CD4-positive, alpha-beta memory T cell (primary cell): ENCODE measurements around the gene LRRC72. TPM values are rescaled to one million over a fixed set of nuclear protein-coding genes. Genes with fewer than 3 reads are reported as not detected.

Experiments used
- CTCF ChIA-PET: fragments of 350-600 bp; sonication (Branson Sonifier 250); formaldehyde crosslinking; loops from one replicate; lab custom pipeline; 2021; ENCODE audit warnings: inconsistent platforms; ENCODE audit not compliant: partially characterized antibody; lab: Charles Lee
- POLR2A ChIA-PET: fragments of 350-600 bp; sonication (Branson Sonifier 250); formaldehyde crosslinking; loops from one replicate; lab custom pipeline; 2021; ENCODE audit not compliant: partially characterized antibody; lab: Charles Lee
- DNase-seq, 5 donors: peaks; one replicate each; pipeline versions ENCODE4 v3.0.0 to v3.0.0-alpha.2; 2020 to 2022; ENCODE audit warnings: mixed read lengths in 1 of 5
- H3K27ac ChIP-seq: one replicate; pipeline ENCODE4 v1.7.0; 2013; ENCODE audit warnings: low read depth, low read length
- H3K27me3 ChIP-seq: 2 replicates; pipeline ENCODE4 v1.7.0; 2013; ENCODE audit warnings: mild to moderate bottlenecking, low read length, moderate library complexity; ENCODE audit not compliant: insufficient read depth
- H3K36me3 ChIP-seq: 2 replicates; pipeline ENCODE4 v1.7.0; 2013; ENCODE audit warnings: mild to moderate bottlenecking, low read length, moderate library complexity; ENCODE audit not compliant: insufficient read depth
- H3K4me1 ChIP-seq: 2 replicates; pipeline ENCODE4 v1.7.0; 2013; ENCODE audit warnings: mild to moderate bottlenecking, low read length, moderate library complexity; ENCODE audit not compliant: insufficient read depth
- H3K4me3 ChIP-seq, 2 donors: one replicate each; pipeline ENCODE4 v1.7.0; 2013; ENCODE audit warnings: low read length in 2 of 2, mild to moderate bottlenecking in 1 of 2
- H3K9me3 ChIP-seq, 2 donors: one replicate each; pipeline ENCODE4 v1.7.0; 2013; ENCODE audit warnings: low read length in 2 of 2, control low read depth in 1 of 2; ENCODE audit not compliant: control insufficient read depth in 1 of 2
- H3K27ac Mint-ChIP-seq, 7 donors: one replicate each; pipeline ENCODE4 v1.8.0; 2020 to 2021; ENCODE audit warnings: mixed read lengths in 7 of 7, mild to moderate bottlenecking in 6 of 7, inconsistent platforms in 3 of 7, moderate library complexity in 3 of 7
- H3K27me3 Mint-ChIP-seq, 2 donors: one replicate each; pipeline ENCODE4 v1.8.0; 2020 to 2021; ENCODE audit warnings: mixed read lengths in 2 of 2
- H3K36me3 Mint-ChIP-seq, 2 donors: one replicate each; pipeline ENCODE4 v1.8.0; 2020 to 2021; ENCODE audit warnings: mixed read lengths in 2 of 2, inconsistent platforms in 1 of 2, mild to moderate bottlenecking in 1 of 2
- H3K4me1 Mint-ChIP-seq, 4 donors: one replicate each; pipeline ENCODE4 v1.8.0; 2020 to 2021; ENCODE audit warnings: mixed read lengths in 4 of 4, mild to moderate bottlenecking in 1 of 4
- H3K4me3 Mint-ChIP-seq, 8 donors: one replicate each; pipeline ENCODE4 v1.8.0; 2020 to 2021; ENCODE audit warnings: mixed read lengths in 8 of 8, mild to moderate bottlenecking in 7 of 8, moderate library complexity in 6 of 8, inconsistent platforms in 3 of 8
- H3K9me3 Mint-ChIP-seq, 8 donors: one replicate each; pipeline ENCODE4 v1.8.0; 2020 to 2021; ENCODE audit warnings: mixed read lengths in 8 of 8, mild to moderate bottlenecking in 5 of 8, inconsistent platforms in 3 of 8, moderate library complexity in 1 of 8
- intact Hi-C: fragments of 100-400 bp; cut with micrococcal nuclease; formaldehyde crosslinking; loops from one replicate; pipeline ENCODE4 v1.15.1; 2023
- polyA plus RNA-seq, 2 donors: library from polyadenylated mRNA; unstranded; fragments of 300-500 nt; fragmentation: Illumina TruSeq; gene quantifications; one replicate each; pipeline ENCODE4 v1.2.3, GENCODE V29; 2021
- total RNA-seq, 2 experiments: library from RNA; stranded (reverse); gene quantifications; one replicate each; pipeline ENCODE4 v1.2.3, GENCODE V29; 2021

The LRRC72 gene
- total and polyA plus RNA-seq, 4 experiments from 2014 or later, result not detected

DNA sequence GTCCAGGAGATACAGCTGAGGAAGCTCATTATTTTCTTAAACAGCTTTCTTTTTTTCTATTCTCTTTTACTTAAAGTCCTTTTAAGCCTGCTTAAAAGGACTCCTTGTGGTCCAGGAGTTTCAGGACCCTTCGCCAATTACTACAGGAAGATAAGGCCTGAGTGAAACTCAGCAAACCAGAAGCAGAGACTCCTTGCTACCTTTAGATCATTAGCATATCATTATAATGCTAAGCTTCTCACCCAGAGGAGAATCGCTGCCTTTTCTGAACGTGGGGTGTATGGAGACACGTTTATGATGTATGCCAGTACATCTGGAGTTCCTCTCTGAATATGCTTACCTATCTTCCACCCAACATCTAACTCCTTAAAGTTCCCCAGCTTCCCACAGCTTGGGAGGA is 71.4 kb downstream of the LRRC72 start:
- Histone ChIP-seq H3K27me3 (no peaks in the 10 kb centered on the region), H3K27ac (no peak overlapping the region), H3K36me3 (no peaks in the 10 kb centered on the region), H3K4me3 (no peak overlapping the region), H3K9me3 (no peaks in the 10 kb centered on the region), H3K4me1 (no peaks in the 10 kb centered on the region)
- ChIA-PET POLR2A (no interaction called here), CTCF (interaction anchor here (2.1 kb wide), 1 partner anchor 33 kb away, joined by 8 read pairs; no protein-coding TSS in a partner anchor)
- Mint-ChIP-seq H3K27ac (peak overlapping the region in 1 of 7 donors; percentile 8), H3K4me1 (no peaks in the 10 kb centered on the region), H3K4me3 (no peak overlapping the region), H3K9me3 (peaks cover 0 to 3% (median 0%) of the 10 kb centered on the region in 8 donors), H3K36me3 (peaks cover 37 to 40% of the 10 kb centered on the region in 2 donors), H3K27me3 (no peaks in the 10 kb centered on the region)
- DNase-seq, result no peak
- intact Hi-C loops, result no loop called here

DNA sequence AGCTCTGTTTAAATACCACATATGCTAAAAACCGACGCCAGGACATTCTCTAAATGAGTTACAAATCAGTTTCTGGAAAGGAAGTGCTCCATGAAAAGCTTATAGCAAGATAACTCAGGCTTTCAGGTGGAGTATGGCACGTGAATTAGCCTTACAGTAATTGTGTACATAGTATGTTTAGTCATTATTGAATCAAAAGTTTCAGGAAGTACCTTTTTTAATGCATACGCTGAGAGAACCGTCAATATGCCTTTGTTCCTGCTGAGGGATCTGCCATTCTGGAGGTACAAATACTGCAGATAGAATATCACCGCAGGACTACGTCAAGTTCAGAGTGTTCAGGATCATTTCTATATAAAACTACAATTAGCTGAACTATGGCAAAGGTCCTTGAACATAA is 73.2 kb downstream of the LRRC72 start:
- DNase-seq, result no peak
- Mint-ChIP-seq H3K36me3 (peaks cover 52 to 58% of the 10 kb centered on the region in 2 donors), H3K4me1 (no peaks in the 10 kb centered on the region), H3K27me3 (no peaks in the 10 kb centered on the region), H3K9me3 (peaks cover 0 to 2% (median 0%) of the 10 kb centered on the region in 8 donors), H3K27ac (no peak overlapping the region), H3K4me3 (no peak overlapping the region)
- no peaks in the 10 kb centered on the region for H3K4me1 ChIP-seq
- H3K36me3 ChIP-seq, result no peaks in the 10 kb centered on the region
- no peak overlapping the region for H3K27ac ChIP-seq
- CTCF ChIA-PET, result no interaction called here
- POLR2A ChIA-PET, result no interaction called here
- intact Hi-C loops, result no loop called here
- no peak overlapping the region for H3K4me3 ChIP-seq
- no peaks in the 10 kb centered on the region for H3K27me3 ChIP-seq
- H3K9me3 ChIP-seq, result no peaks in the 10 kb centered on the region

DNA sequence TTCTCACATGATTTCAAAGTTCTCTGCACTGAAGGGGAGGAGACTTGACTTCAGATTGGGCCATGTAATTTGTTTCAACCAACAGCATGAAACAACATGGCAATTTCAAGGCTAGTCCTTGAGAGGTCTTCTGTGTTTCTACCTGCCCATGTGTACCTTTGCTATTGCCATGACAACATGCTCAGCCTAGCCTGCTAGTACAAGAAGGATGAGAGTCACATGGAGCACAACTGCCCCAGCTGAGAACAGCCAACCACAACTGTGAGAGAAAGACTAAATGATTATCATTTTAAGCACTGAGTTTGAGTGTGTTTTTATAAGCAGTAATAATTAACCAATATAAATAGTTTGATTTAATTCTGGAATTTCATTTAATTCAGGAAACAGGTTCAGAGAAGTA is 77.0 kb downstream of the LRRC72 start:
- intact Hi-C loops, result no loop called here
- no peak overlapping the region for H3K27ac Mint-ChIP-seq
- CTCF ChIA-PET, result interaction anchor here (1.2 kb wide), 2 partner anchors 9 to 314 kb away, joined by 3 read pairs; no protein-coding TSS in a partner anchor

DNA sequence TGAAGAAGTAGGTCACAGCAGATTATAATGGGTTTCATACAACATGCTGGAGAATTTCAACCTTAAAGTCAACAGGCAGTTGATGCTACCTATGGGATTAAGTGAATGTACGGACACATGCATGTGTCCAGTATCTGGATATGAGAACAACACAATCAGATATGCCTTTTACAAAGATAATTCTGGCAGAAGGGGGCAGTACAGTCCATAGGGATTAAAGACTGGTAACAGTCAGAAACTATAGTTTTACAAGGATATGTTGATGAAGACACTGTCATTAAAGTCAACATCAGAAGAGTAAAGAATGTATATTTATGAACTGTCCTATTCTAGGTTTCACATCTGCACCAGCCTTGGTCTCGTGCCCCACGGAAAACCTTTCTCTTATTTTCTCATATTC is 77.4 kb downstream of the LRRC72 start:
- Mint-ChIP-seq H3K4me3 (no peak overlapping the region), H3K4me1 (no peaks in the 10 kb centered on the region), H3K27ac (no peak overlapping the region), H3K9me3 (no peaks in the 10 kb centered on the region), H3K36me3 (peaks cover 55 to 70% of the 10 kb centered on the region in 2 donors), H3K27me3 (no peaks in the 10 kb centered on the region)
- Histone ChIP-seq H3K4me3 (no peak overlapping the region), H3K4me1 (no peaks in the 10 kb centered on the region), H3K27me3 (no peaks in the 10 kb centered on the region), H3K36me3 (no peaks in the 10 kb centered on the region), H3K27ac (no peak overlapping the region), H3K9me3 (no peaks in the 10 kb centered on the region)
- peak in 1 of 5 donors; percentile 5 for DNase-seq
- intact Hi-C loops, result no loop called here
- POLR2A ChIA-PET, result no interaction called here
- CTCF ChIA-PET, result interaction anchor here (1.2 kb wide), 2 partner anchors 9 to 314 kb away, joined by 3 read pairs; no protein-coding TSS in a partner anchor

More for the DNA sequence above, 77.0 kb downstream of the LRRC72 start:
- no peak overlapping the region for H3K27ac ChIP-seq
- H3K4me3 ChIP-seq, result no peak overlapping the region
- H3K9me3 ChIP-seq, result no peaks in the 10 kb centered on the region
- Mint-ChIP-seq H3K4me1 (no peaks in the 10 kb centered on the region), H3K4me3 (no peak overlapping the region), H3K36me3 (peaks cover 57 to 68% of the 10 kb centered on the region in 2 donors), H3K9me3 (no peaks in the 10 kb centered on the region), H3K27me3 (no peaks in the 10 kb centered on the region)
- no peaks in the 10 kb centered on the region for H3K36me3 ChIP-seq
- POLR2A ChIA-PET, result no interaction called here
- no peaks in the 10 kb centered on the region for H3K4me1 ChIP-seq
- DNase-seq, result no peak
- no peaks in the 10 kb centered on the region for H3K27me3 ChIP-seq

DNA sequence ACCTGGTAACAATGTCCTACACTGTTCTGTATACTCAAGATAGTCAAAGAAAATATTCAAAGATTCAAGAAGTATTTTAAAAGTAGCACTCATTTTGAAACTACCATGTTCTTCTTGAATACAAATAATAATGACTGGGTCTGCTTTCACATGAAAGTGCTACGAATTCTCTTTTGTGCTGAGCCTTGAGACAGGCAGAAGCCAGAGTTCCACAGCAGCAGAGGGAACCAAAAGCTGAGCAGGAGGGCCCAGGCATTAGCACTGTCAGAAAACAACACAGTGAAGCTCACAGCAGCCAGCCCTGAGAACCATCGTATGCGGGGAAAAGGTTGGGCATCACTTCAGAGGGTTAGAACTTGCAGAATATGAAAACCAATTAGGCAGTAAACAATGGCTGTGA is 80.1 kb downstream of the LRRC72 start:
- no peak overlapping the region for H3K27ac ChIP-seq
- Mint-ChIP-seq H3K27ac (peak overlapping the region in 1 of 7 donors; percentile 14), H3K36me3 (peaks cover 53 to 68% of the 10 kb centered on the region in 2 donors), H3K4me3 (no peak overlapping the region), H3K9me3 (no peaks in the 10 kb centered on the region), H3K27me3 (no peaks in the 10 kb centered on the region), H3K4me1 (no peaks in the 10 kb centered on the region)
- no peaks in the 10 kb centered on the region for H3K36me3 ChIP-seq
- H3K4me3 ChIP-seq, result no peak overlapping the region
- no peaks in the 10 kb centered on the region for H3K9me3 ChIP-seq
- no peaks in the 10 kb centered on the region for H3K4me1 ChIP-seq
- no peaks in the 10 kb centered on the region for H3K27me3 ChIP-seq
- no peak for DNase-seq
- ChIA-PET POLR2A (no interaction called here), CTCF (no interaction called here)
- intact Hi-C loops, result no loop called here

DNA sequence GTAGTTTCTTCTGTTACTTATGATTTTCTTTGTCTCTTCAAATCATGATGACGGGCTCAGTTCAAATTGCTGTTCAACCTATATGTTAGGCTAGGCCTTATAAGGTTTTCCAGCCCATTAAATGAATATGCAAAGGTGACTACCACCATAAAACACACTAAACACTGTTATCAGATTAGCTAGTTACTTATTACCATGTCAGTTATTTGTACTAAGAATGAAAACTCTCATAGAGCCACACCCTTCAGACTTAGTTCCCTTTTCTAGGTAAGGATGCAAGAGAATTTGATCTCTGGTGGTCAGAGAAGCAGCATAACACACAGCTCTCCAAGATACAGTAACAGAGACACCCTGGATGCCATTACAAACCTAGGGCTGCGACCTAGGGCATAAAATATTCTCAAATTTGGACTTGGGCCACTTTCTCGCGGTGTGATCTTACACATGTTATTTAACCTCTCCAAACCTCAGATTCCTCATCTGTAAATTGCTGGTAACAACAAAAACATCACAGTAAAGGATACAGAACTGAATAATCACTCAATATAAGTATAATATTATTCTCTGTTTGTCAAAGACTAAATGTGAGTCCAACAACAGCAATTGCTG is 83.3 kb downstream of the LRRC72 start:
- no peak overlapping the region for H3K27ac ChIP-seq
- Mint-ChIP-seq H3K4me3 (no peak overlapping the region), H3K4me1 (no peaks in the 10 kb centered on the region), H3K27me3 (no peaks in the 10 kb centered on the region), H3K36me3 (peaks cover 36 to 49% of the 10 kb centered on the region in 2 donors), H3K27ac (no peak overlapping the region), H3K9me3 (no peaks in the 10 kb centered on the region)
- H3K27me3 ChIP-seq, result no peaks in the 10 kb centered on the region
- ChIA-PET CTCF (interaction anchor here (1.3 kb wide), 1 partner anchor 15 kb away, joined by 3 read pairs; no protein-coding TSS in a partner anchor), POLR2A (no interaction called here)
- intact Hi-C loops, result no loop called here
- no peak overlapping the region for H3K4me3 ChIP-seq
- peaks cover under 1% of the 10 kb centered on the region for H3K36me3 ChIP-seq
- DNase-seq, result no peak
- H3K4me1 ChIP-seq, result no peaks in the 10 kb centered on the region
- H3K9me3 ChIP-seq, result no peaks in the 10 kb centered on the region

DNA sequence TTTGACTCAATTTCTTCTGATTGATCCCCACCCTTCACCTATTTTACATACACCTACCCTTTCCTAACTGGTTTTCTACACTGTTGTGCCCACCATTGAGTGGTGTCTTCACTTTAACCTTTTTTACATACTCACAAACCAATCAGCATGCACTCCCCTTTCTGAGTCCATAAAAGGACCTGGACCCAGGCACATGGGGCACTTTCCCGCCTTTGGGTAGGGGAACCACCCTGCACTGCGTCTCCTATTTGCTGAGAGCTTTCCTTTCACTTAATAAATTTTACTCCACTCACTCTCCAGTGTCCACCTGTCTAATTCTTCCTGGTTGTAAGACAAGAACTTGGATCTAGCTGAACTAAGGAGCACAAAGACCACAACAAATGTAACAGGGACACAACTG is 85.1 kb downstream of the LRRC72 start:
- no peaks in the 10 kb centered on the region for H3K27me3 Mint-ChIP-seq
- POLR2A ChIA-PET, result no interaction called here
- peak overlapping the region in 1 of 7 donors; percentile 62 for H3K27ac Mint-ChIP-seq
- no peaks in the 10 kb centered on the region for H3K9me3 Mint-ChIP-seq
- Histone ChIP-seq H3K4me3 (no peak overlapping the region), H3K4me1 (no peaks in the 10 kb centered on the region), H3K9me3 (no peaks in the 10 kb centered on the region), H3K36me3 (peaks cover 6% of the 10 kb centered on the region), H3K27ac (no peak overlapping the region), H3K27me3 (no peaks in the 10 kb centered on the region)
- peaks cover 40 to 55% of the 10 kb centered on the region in 2 donors for H3K36me3 Mint-ChIP-seq
- intact Hi-C loops, result no loop called here
- H3K4me3 Mint-ChIP-seq, result no peak overlapping the region
- CTCF ChIA-PET, result interaction anchor here (1.4 kb wide), 1 partner anchor 47 kb away, joined by 5 read pairs; no protein-coding TSS in a partner anchor
- H3K4me1 Mint-ChIP-seq, result no peaks in the 10 kb centered on the region
- DNase-seq, result no peak
